Kidney (tissue), 14 donors: Measurements from ENCODE around the gene SRGAP3. TPM values are rescaled to one million over a fixed set of nuclear protein-coding genes. Genes with fewer than 3 reads are reported as not detected.

Experiments
- DNase-seq, 5 donors: peaks; one replicate each; pipeline ENCODE4 v3.0.0-alpha.2; 2013 to 2020
- FAIRE-seq: peaks from 2 replicates; lab custom pipeline; 2012; peaks lifted over from hg19 to GRCh38; lab: Jason Lieb, UNC
- H3K27ac ChIP-seq, 2 donors: one replicate each; pipeline ENCODE4 v1.7.0; 2013; ENCODE audit warnings: low read depth in 2 of 2, low read length in 2 of 2, inconsistent platforms in 1 of 2
- H3K27me3 ChIP-seq: one replicate; pipeline ENCODE4 v1.7.1; 2013; ENCODE audit warnings: low read length, inconsistent platforms; ENCODE audit not compliant: control insufficient read depth, insufficient read depth
- H3K36me3 ChIP-seq, 3 donors: one replicate each; pipeline versions ENCODE4 v1.7.0 to v1.7.1; 2013; ENCODE audit warnings: low read length in 3 of 3, control low read depth in 1 of 3, inconsistent platforms in 1 of 3; ENCODE audit not compliant: insufficient read depth in 3 of 3, control insufficient read depth in 2 of 3
- H3K4me1 ChIP-seq, 3 donors: one replicate each; pipeline versions ENCODE4 v1.7.0 to v1.7.1; 2013; ENCODE audit warnings: low read length in 3 of 3, inconsistent platforms in 1 of 3, low read depth in 1 of 3; ENCODE audit not compliant: control insufficient read depth in 2 of 3, insufficient read depth in 2 of 3
- H3K4me3 ChIP-seq, 3 donors: one replicate each; pipeline versions ENCODE4 v1.7.0 to v1.8.1; 2013; ENCODE audit warnings: low read length in 3 of 3, control low read depth in 1 of 3, inconsistent platforms in 1 of 3
- H3K9ac ChIP-seq, 3 donors: one replicate each; pipeline versions ENCODE4 v1.7.0 to v1.7.1; 2013; ENCODE audit warnings: low read length in 3 of 3, control low read depth in 1 of 3, inconsistent platforms in 1 of 3
- H3K9me3 ChIP-seq, 3 donors: one replicate each; pipeline versions ENCODE4 v1.7.0 to v1.7.1; 2013; ENCODE audit warnings: low read length in 3 of 3, control low read depth in 1 of 3, inconsistent platforms in 1 of 3; ENCODE audit not compliant: control insufficient read depth in 2 of 3, insufficient read depth in 1 of 3
- intact Hi-C: fragments of 100-400 bp; cut with DNase I; formaldehyde crosslinking; loops from one replicate; pipeline ENCODE4 v1.11.1; 2022
- polyA plus RNA-seq: library from polyadenylated mRNA; stranded (reverse); fragments of 350-450 nt; fragmentation: Illumina TruSeq; extraction: RNeasy Lipid Tissue Mini Kit (QIAGEN cat#74804); gene quantifications from one replicate; pipeline ENCODE4 v1.2.3, GENCODE V29; 2014; ENCODE audit warnings: low read depth, low replicate concordance; ENCODE audit not compliant: insufficient read depth
- total RNA-seq: library from RNA; stranded (reverse); fragmentation: NEBNext Ultra II Directional; extraction: Animal tissue kit (Norgen Biotek cat#: 25700); gene quantifications from one replicate; pipeline ENCODE4 v1.2.1, GENCODE V29; 2021
- TF ChIP-seq, protein P1 (sequence below): IDR thresholded peaks from 3 replicates; pipeline ENCODE4 v1.5.1; 2012; ENCODE audit warnings: mild to moderate bottlenecking, moderate library complexity, borderline replicate concordance; ENCODE audit not compliant: insufficient read depth; ENCODE audit errors: extremely low read depth
- donor health status: control.
- donor health status: control.
- donor health status: control.
- donor health status: control.
- donor health status: control.
- donor health status: DM: yes; HTN: yes; CAD: no.
- donor health status: Normal renal cell carcinoma (clear cell type).

The SRGAP3 gene
- total and polyA plus RNA-seq, 2 donors from 2014 or later, result 4.1 to 24.3 TPM

DNA sequence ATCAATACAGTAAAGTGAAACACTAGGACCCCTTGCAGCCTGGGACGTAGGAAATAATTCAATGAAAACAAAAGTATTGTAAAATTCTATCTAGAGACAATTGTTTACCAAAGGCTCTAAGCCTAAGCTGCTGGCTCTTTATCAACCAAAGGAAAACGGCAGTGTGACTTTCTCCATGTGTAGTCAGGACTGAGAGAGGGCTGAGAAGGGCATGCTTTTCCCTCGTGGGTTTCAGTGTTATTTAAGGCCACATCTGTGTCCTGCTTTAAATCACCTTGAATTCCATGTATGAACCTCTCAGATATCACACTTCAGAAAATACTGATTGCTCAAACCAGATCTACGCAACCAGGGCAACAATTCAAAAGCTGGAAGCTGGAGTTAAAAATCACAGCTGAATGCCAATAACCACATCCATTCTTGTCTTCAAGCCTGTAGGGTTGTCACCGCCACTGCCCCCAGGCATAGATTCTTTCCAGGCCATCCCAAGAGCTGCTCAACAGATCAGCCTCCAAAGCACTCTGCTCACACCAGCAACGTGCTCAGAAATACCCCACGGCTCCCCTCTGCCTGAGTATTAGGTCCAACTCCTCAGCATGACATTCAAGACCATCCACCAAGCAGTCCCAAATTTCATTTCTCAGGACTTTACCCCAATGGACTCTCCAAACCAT, 124.0 kb downstream of the SRGAP3 start:
- DNase-seq (no peak), FAIRE-seq (no peak)
- H3K27me3 ChIP-seq, result no peaks in the 10 kb centered on the region
- H3K9ac ChIP-seq, result no peak overlapping the region
- TF ChIP-seq, protein P1, sequence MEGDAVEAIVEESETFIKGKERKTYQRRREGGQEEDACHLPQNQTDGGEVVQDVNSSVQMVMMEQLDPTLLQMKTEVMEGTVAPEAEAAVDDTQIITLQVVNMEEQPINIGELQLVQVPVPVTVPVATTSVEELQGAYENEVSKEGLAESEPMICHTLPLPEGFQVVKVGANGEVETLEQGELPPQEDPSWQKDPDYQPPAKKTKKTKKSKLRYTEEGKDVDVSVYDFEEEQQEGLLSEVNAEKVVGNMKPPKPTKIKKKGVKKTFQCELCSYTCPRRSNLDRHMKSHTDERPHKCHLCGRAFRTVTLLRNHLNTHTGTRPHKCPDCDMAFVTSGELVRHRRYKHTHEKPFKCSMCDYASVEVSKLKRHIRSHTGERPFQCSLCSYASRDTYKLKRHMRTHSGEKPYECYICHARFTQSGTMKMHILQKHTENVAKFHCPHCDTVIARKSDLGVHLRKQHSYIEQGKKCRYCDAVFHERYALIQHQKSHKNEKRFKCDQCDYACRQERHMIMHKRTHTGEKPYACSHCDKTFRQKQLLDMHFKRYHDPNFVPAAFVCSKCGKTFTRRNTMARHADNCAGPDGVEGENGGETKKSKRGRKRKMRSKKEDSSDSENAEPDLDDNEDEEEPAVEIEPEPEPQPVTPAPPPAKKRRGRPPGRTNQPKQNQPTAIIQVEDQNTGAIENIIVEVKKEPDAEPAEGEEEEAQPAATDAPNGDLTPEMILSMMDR, result no peak
- no peak overlapping the region for H3K27ac ChIP-seq
- no peaks in the 10 kb centered on the region for H3K36me3 ChIP-seq
- intact Hi-C loops, result no loop called here
- H3K4me3 ChIP-seq, result no peak overlapping the region
- no peaks in the 10 kb centered on the region for H3K9me3 ChIP-seq
- peaks cover 0 to 4% (median 3%) of the 10 kb centered on the region in 3 donors for H3K4me1 ChIP-seq

DNA sequence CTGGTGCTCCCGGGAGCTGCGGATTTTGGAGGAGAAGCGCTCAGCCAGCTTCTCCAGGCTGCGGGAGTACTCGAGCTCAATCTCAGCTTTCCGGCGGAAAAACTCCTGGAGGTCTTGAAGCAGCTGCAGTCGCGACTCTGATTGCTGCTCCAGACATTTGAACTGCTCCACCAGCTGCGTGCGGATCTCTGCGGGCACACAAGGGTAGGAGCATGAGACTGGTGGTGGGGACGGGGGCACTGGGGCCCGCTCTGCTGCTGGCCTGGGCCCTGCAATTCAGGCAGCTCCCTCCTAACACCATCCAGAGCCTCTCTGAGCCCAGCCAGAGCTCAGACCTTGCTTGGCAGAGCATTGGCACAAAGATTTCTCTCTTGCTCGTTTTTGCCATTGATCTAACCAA, 124.7 kb downstream of the SRGAP3 start:
- intact Hi-C loops, result no loop called here
- Histone ChIP-seq H3K27me3 (no peaks in the 10 kb centered on the region), H3K4me1 (peaks cover 0 to 4% (median 0%) of the 10 kb centered on the region in 3 donors), H3K9ac (no peak overlapping the region), H3K27ac (no peak overlapping the region), H3K9me3 (no peaks in the 10 kb centered on the region), H3K36me3 (no peaks in the 10 kb centered on the region), H3K4me3 (no peak overlapping the region)
- TF ChIP-seq, protein P1, result no peak
- FAIRE-seq, result no peak
- DNase-seq, result peak in 2 of 5 donors; percentile 47 to 50

DNA sequence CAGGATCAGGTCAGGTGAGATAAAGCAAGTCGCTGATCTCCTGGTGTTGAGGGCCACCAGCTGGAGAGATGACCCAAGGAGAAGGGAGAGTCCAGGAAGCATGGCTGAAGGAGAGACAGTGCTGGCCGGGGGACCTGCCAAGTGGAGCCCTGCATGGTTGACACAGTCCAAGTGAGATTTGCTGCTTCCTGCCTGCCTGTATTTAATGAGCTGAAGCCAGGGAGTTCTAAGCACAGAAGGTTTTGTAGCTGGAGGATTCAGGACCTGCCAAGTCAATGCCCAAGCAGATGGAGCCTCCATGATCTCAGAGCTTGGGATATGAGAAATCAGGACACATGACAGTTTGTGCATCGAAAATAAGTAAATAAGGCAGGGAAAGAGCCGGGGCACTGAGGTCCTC, 125.6 kb downstream of the SRGAP3 start:
- TF ChIP-seq, protein P1, result no peak
- no peak overlapping the region for H3K4me3 ChIP-seq
- H3K27me3 ChIP-seq, result no peaks in the 10 kb centered on the region
- DNase-seq (peak in 3 of 5 donors; percentile 54 to 71 (median 69)), FAIRE-seq (no peak)
- H3K27ac ChIP-seq, result no peak overlapping the region
- intact Hi-C loops, result no loop called here
- H3K9ac ChIP-seq, result no peak overlapping the region
- no peaks in the 10 kb centered on the region for H3K9me3 ChIP-seq
- H3K4me1 ChIP-seq, result peaks cover 0 to 4% (median 0%) of the 10 kb centered on the region in 3 donors
- H3K36me3 ChIP-seq, result no peaks in the 10 kb centered on the region
